Epithelial cell of esophagus (primary cell): ENCODE measurements around the gene GATA2.

Experiments used
- DNase-seq: peaks from one replicate; pipeline ENCODE4 v3.0.0; 2010; ENCODE audit warnings: low read depth
- H3K4me3 ChIP-seq: 2 replicates; pipeline ENCODE4 v1.5.1; 2011; ENCODE audit warnings: mild to moderate bottlenecking, low read length, control low read depth
- CTCF ChIP-seq: IDR thresholded peaks from 2 replicates; pipeline ENCODE4 v1.5.1; 2011; ENCODE audit warnings: low read depth, mild to moderate bottlenecking, low read length, control low read depth, inconsistent platforms; ENCODE audit not compliant: insufficient read depth; ENCODE audit errors: missing control alignments

Gene GATA2

GRCh38 chr3:128506754-128507153, 13.8 kb upstream of the GATA2 start:
- H3K4me3 ChIP-seq, result no peak overlapping the region
- no peak for TF ChIP-seq CTCF
- DNase-seq, result no peak

- H3K4me3 ChIP-seq, result no peak overlapping the region
- TF ChIP-seq CTCF, result no peak
- DNase-seq, result no peak
Measured at GRCh38 chr3:128505771-128506170, 12.8 kb upstream of the GATA2 start.

- no peak for TF ChIP-seq CTCF
- no peak overlapping the region for H3K4me3 ChIP-seq
- DNase-seq, result peak; percentile 64
Measured at GRCh38 chr3:128504963-128505730, 12.1 kb upstream of the GATA2 start.

GRCh38 chr3:128504533-128504915, 11.5 kb upstream of the GATA2 start:
- DNase-seq, result no peak
- TF ChIP-seq CTCF, result no peak
- H3K4me3 ChIP-seq, result no peak overlapping the region

- H3K4me3 ChIP-seq, result no peak overlapping the region
- TF ChIP-seq CTCF, result no peak
- no peak for DNase-seq
Measured at GRCh38 chr3:128503751-128504532, 10.9 kb upstream of the GATA2 start.

- no peak overlapping the region for H3K4me3 ChIP-seq
- peak; percentile 22 for DNase-seq
- TF ChIP-seq CTCF, result peak; percentile 54
Measured at GRCh38 chr3:128503164-128503651, 10.2 kb upstream of the GATA2 start.
